CD4-positive, alpha-beta memory T cell (primary cell): Measurements from ENCODE around the gene NPAS2. TPM values are rescaled to one million over a fixed set of nuclear protein-coding genes. Genes with fewer than 3 reads are reported as not detected.

Source experiments
- CTCF ChIA-PET: fragments of 350-600 bp; sonication (Branson Sonifier 250); formaldehyde crosslinking; loops from one replicate; lab custom pipeline; 2021; ENCODE audit warnings: inconsistent platforms; ENCODE audit not compliant: partially characterized antibody; lab: Charles Lee
- POLR2A ChIA-PET: fragments of 350-600 bp; sonication (Branson Sonifier 250); formaldehyde crosslinking; loops from one replicate; lab custom pipeline; 2021; ENCODE audit not compliant: partially characterized antibody; lab: Charles Lee
- DNase-seq, 5 donors: peaks; one replicate each; pipeline versions ENCODE4 v3.0.0 to v3.0.0-alpha.2; 2020 to 2022; ENCODE audit warnings: mixed read lengths in 1 of 5
- H3K27ac ChIP-seq: one replicate; pipeline ENCODE4 v1.7.0; 2013; ENCODE audit warnings: low read depth, low read length
- H3K27me3 ChIP-seq: 2 replicates; pipeline ENCODE4 v1.7.0; 2013; ENCODE audit warnings: mild to moderate bottlenecking, low read length, moderate library complexity; ENCODE audit not compliant: insufficient read depth
- H3K36me3 ChIP-seq: 2 replicates; pipeline ENCODE4 v1.7.0; 2013; ENCODE audit warnings: mild to moderate bottlenecking, low read length, moderate library complexity; ENCODE audit not compliant: insufficient read depth
- H3K4me1 ChIP-seq: 2 replicates; pipeline ENCODE4 v1.7.0; 2013; ENCODE audit warnings: mild to moderate bottlenecking, low read length, moderate library complexity; ENCODE audit not compliant: insufficient read depth
- H3K4me3 ChIP-seq, 2 donors: one replicate each; pipeline ENCODE4 v1.7.0; 2013; ENCODE audit warnings: low read length in 2 of 2, mild to moderate bottlenecking in 1 of 2
- H3K9me3 ChIP-seq, 2 donors: one replicate each; pipeline ENCODE4 v1.7.0; 2013; ENCODE audit warnings: low read length in 2 of 2, control low read depth in 1 of 2; ENCODE audit not compliant: control insufficient read depth in 1 of 2
- H3K27ac Mint-ChIP-seq, 7 donors: one replicate each; pipeline ENCODE4 v1.8.0; 2020 to 2021; ENCODE audit warnings: mixed read lengths in 7 of 7, mild to moderate bottlenecking in 6 of 7, inconsistent platforms in 3 of 7, moderate library complexity in 3 of 7
- H3K27me3 Mint-ChIP-seq, 2 donors: one replicate each; pipeline ENCODE4 v1.8.0; 2020 to 2021; ENCODE audit warnings: mixed read lengths in 2 of 2
- H3K36me3 Mint-ChIP-seq, 2 donors: one replicate each; pipeline ENCODE4 v1.8.0; 2020 to 2021; ENCODE audit warnings: mixed read lengths in 2 of 2, inconsistent platforms in 1 of 2, mild to moderate bottlenecking in 1 of 2
- H3K4me1 Mint-ChIP-seq, 4 donors: one replicate each; pipeline ENCODE4 v1.8.0; 2020 to 2021; ENCODE audit warnings: mixed read lengths in 4 of 4, mild to moderate bottlenecking in 1 of 4
- H3K4me3 Mint-ChIP-seq, 8 donors: one replicate each; pipeline ENCODE4 v1.8.0; 2020 to 2021; ENCODE audit warnings: mixed read lengths in 8 of 8, mild to moderate bottlenecking in 7 of 8, moderate library complexity in 6 of 8, inconsistent platforms in 3 of 8
- H3K9me3 Mint-ChIP-seq, 8 donors: one replicate each; pipeline ENCODE4 v1.8.0; 2020 to 2021; ENCODE audit warnings: mixed read lengths in 8 of 8, mild to moderate bottlenecking in 5 of 8, inconsistent platforms in 3 of 8, moderate library complexity in 1 of 8
- intact Hi-C: fragments of 100-400 bp; cut with micrococcal nuclease; formaldehyde crosslinking; loops from one replicate; pipeline ENCODE4 v1.15.1; 2023
- polyA plus RNA-seq, 2 donors: library from polyadenylated mRNA; unstranded; fragments of 300-500 nt; fragmentation: Illumina TruSeq; gene quantifications; one replicate each; pipeline ENCODE4 v1.2.3, GENCODE V29; 2021
- total RNA-seq, 2 experiments: library from RNA; stranded (reverse); gene quantifications; one replicate each; pipeline ENCODE4 v1.2.3, GENCODE V29; 2021

Gene NPAS2
- total and polyA plus RNA-seq, 4 experiments from 2014 or later, result 0.79 to 2.6 (median 2.1) TPM; not detected in 1

- Mint-ChIP-seq H3K4me3 (no peak overlapping the region), H3K4me1 (peaks cover 0 to 2% (median 0%) of the 10 kb centered on the region in 4 donors), H3K9me3 (peaks cover 0 to 2% (median 0%) of the 10 kb centered on the region in 8 donors), H3K27me3 (no peaks in the 10 kb centered on the region), H3K27ac (no peak overlapping the region), H3K36me3 (peaks cover 3 to 6% of the 10 kb centered on the region in 2 donors)
- no peak overlapping the region for H3K4me3 ChIP-seq
- POLR2A ChIA-PET, result no interaction called here
- no peaks in the 10 kb centered on the region for H3K36me3 ChIP-seq
- no peaks in the 10 kb centered on the region for H3K4me1 ChIP-seq
- CTCF ChIA-PET, result interaction anchor here (0.9 kb wide), 1 partner anchor 13 kb away, joined by 4 read pairs; no protein-coding TSS in a partner anchor
- H3K27ac ChIP-seq, result no peak overlapping the region
- no peaks in the 10 kb centered on the region for H3K9me3 ChIP-seq
- no peak for DNase-seq
- no peaks in the 10 kb centered on the region for H3K27me3 ChIP-seq
- intact Hi-C loops, result no loop called here
These were observed 205.6 kb downstream of the NPAS2 start for GRCh38 chr2:101025561-101025960.

DNA sequence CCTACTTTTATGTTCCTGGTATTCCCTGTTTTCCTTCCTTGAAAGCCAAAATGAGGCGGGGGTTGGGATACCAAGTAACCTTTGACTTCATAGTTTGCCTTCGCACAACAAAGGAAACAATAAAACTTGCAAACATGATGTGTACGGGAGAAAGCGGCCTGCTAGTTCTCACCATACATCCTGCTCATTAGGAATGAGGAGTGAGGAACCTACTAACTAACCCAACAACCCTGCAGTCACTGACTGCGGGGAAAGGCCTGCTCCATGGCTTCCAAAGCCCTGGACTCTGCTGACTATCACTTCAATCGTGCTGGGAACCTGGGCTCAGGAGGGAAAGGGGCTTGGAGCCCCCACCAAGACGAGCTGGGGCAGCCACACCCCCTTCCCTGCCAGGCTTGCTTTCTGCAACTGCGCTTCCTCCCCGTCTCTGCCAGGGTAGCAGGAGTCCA is 206.3 kb downstream of the NPAS2 start:
- intact Hi-C loops, result no loop called here
- ChIA-PET POLR2A (no interaction called here), CTCF (no interaction called here)
- H3K27me3 ChIP-seq, result no peaks in the 10 kb centered on the region
- H3K27me3 Mint-ChIP-seq, result no peaks in the 10 kb centered on the region
- no peak overlapping the region for H3K4me3 ChIP-seq
- H3K27ac ChIP-seq, result no peak overlapping the region
- peaks cover 0 to 2% (median 0%) of the 10 kb centered on the region in 4 donors for H3K4me1 Mint-ChIP-seq
- no peaks in the 10 kb centered on the region for H3K36me3 Mint-ChIP-seq
- peaks cover 0 to 2% (median 0%) of the 10 kb centered on the region in 8 donors for H3K9me3 Mint-ChIP-seq
- no peaks in the 10 kb centered on the region for H3K9me3 ChIP-seq
- H3K36me3 ChIP-seq, result no peaks in the 10 kb centered on the region
- no peak overlapping the region for H3K27ac Mint-ChIP-seq
- DNase-seq, result no peak
- H3K4me3 Mint-ChIP-seq, result no peak overlapping the region
- no peaks in the 10 kb centered on the region for H3K4me1 ChIP-seq

GRCh38 chr2:101026923-101027469 is 207.1 kb downstream of the NPAS2 start:
- Mint-ChIP-seq H3K4me3 (no peak overlapping the region), H3K4me1 (peaks cover 0 to 2% (median 0%) of the 10 kb centered on the region in 4 donors), H3K9me3 (peaks cover 0 to 2% (median 0%) of the 10 kb centered on the region in 8 donors), H3K27me3 (peaks cover 0 to 2% of the 10 kb centered on the region in 2 donors), H3K27ac (no peak overlapping the region), H3K36me3 (no peaks in the 10 kb centered on the region)
- Histone ChIP-seq H3K4me1 (no peaks in the 10 kb centered on the region), H3K27me3 (no peaks in the 10 kb centered on the region), H3K9me3 (no peaks in the 10 kb centered on the region), H3K27ac (no peak overlapping the region), H3K36me3 (no peaks in the 10 kb centered on the region), H3K4me3 (no peak overlapping the region)
- CTCF ChIA-PET, result interaction anchor here (1.1 to 1.6 kb wide), 2 partner anchors 9 to 179 kb away, joined by 3 to 4 read pairs; no protein-coding TSS in a partner anchor
- intact Hi-C loops, result no loop called here
- DNase-seq, result no peak
- POLR2A ChIA-PET, result no interaction called here

DNA sequence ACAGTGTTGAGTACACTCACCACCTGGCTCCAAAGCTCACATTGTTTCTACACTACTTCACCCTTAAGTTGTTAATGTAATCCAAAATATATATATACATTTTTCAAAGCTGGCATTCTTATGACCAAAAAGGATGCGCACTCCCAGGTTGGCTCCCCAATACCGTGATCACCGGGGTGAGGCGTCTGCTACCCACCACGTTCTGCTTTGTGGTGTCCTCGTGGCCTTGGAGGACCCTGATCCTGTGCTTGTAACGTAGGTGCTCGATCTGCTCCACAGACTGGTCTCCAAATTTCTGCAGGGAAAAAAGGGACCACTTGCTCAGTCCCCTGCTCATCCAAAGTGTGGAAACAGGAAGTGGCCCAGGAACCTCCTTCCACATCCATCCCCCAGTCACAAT is 207.9 kb downstream of the NPAS2 start:
- intact Hi-C loops, result no loop called here
- Histone ChIP-seq H3K27ac (no peak overlapping the region), H3K36me3 (no peaks in the 10 kb centered on the region), H3K9me3 (no peaks in the 10 kb centered on the region), H3K4me3 (no peak overlapping the region), H3K27me3 (no peaks in the 10 kb centered on the region), H3K4me1 (no peaks in the 10 kb centered on the region)
- ChIA-PET POLR2A (no interaction called here), CTCF (interaction anchor here (1.6 kb wide), 1 partner anchor 8 kb away, joined by 4 read pairs; no protein-coding TSS in a partner anchor)
- Mint-ChIP-seq H3K27me3 (peaks cover 0 to 4% of the 10 kb centered on the region in 2 donors), H3K4me3 (no peak overlapping the region), H3K4me1 (peaks cover 0 to 2% (median 0%) of the 10 kb centered on the region in 4 donors), H3K9me3 (peaks cover 0 to 2% (median 0%) of the 10 kb centered on the region in 8 donors), H3K36me3 (no peaks in the 10 kb centered on the region), H3K27ac (no peak overlapping the region)
- DNase-seq, result no peak

DNA sequence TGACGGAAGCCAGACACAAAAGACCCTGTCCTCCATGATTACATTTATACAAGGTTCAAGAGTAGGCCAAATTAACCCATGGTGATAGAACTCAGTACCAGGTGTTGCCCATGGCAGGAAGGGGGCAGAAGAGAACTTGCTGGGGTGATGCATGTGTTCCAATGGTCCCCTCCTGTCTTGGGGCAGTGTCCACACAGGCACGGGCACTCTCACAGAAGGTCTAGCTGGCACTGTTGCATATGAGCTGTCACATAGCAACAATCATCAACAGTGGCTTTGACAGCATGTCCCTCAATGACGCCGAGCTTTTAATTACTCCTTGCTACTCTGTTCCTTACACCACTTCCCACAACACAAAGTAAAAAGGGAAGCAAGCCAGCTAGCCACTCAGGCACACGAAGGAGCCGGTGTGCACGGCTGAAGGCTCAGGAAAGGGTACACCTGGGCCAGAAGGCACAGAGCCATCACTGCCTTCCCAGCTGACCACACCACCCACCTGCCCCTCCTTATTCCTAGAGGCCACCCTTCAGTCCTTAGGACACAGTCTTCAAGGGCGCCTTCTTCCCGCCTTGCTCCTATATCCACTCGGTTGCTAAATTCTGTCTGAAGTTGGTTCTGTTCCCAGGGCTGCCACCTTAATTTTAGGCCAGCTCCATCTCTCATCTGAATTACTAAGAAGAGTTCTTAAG is 211.1 kb downstream of the NPAS2 start:
- no peaks in the 10 kb centered on the region for H3K36me3 ChIP-seq
- no peak for DNase-seq
- no peak overlapping the region for H3K4me3 ChIP-seq
- H3K27ac ChIP-seq, result no peak overlapping the region
- H3K27me3 ChIP-seq, result no peaks in the 10 kb centered on the region
- H3K4me1 ChIP-seq, result no peaks in the 10 kb centered on the region
- no peaks in the 10 kb centered on the region for H3K9me3 ChIP-seq
- POLR2A ChIA-PET, result no interaction called here
- Mint-ChIP-seq H3K4me1 (no peaks in the 10 kb centered on the region), H3K4me3 (no peak overlapping the region), H3K27me3 (peaks cover 3 to 7% of the 10 kb centered on the region in 2 donors), H3K36me3 (no peaks in the 10 kb centered on the region), H3K27ac (no peak overlapping the region), H3K9me3 (peaks cover 0 to 2% (median 0%) of the 10 kb centered on the region in 8 donors)
- CTCF ChIA-PET, result interaction anchor here (1.8 kb wide), 1 partner anchor 174 kb away, joined by 5 read pairs; no protein-coding TSS in a partner anchor
- intact Hi-C loops, result no loop called here

DNA sequence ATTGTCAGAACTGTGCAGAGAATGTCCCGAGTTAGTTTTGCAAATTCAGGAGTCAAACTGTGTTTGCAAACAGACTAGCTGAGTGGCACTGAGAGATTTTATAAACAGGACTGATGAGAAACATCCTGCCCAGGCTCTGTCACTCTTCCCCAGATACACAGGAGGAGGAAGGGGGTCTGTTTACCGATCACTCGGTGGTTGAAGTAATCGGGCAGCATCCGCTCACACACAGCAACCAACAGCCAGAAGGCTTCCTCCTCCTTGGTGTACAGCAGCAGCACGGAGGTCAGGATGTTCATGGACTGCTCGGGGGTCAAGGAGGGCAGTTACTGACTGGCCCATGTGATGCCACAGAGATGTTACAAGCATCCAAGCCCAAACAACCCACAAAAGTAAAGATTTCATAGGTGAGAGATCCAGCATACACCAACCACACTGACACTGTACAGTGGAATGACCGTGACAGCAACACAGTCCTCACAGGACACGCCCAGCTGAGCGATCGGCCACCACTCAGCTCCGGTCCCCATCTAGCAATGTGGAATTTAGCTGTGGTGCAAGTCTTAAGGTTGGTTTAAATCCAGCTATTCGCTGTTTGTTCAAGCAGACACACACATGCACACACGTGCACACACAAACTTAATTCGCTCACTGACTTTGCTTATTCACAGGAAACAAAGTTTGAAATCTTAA is 212.3 kb downstream of the NPAS2 start:
- Mint-ChIP-seq H3K4me1 (no peaks in the 10 kb centered on the region), H3K27me3 (peaks cover 3 to 7% of the 10 kb centered on the region in 2 donors), H3K27ac (no peak overlapping the region), H3K9me3 (no peaks in the 10 kb centered on the region), H3K36me3 (no peaks in the 10 kb centered on the region), H3K4me3 (no peak overlapping the region)
- Histone ChIP-seq H3K4me3 (no peak overlapping the region), H3K4me1 (no peaks in the 10 kb centered on the region), H3K36me3 (no peaks in the 10 kb centered on the region), H3K9me3 (no peaks in the 10 kb centered on the region), H3K27me3 (no peaks in the 10 kb centered on the region), H3K27ac (no peak overlapping the region)
- intact Hi-C loops, result no loop called here
- no peak for DNase-seq
- CTCF ChIA-PET, result interaction anchor here (0.6 to 1.8 kb wide), 4 partner anchors 15 to 460 kb away, joined by 3 to 5 read pairs (median 3); no protein-coding TSS in a partner anchor
- POLR2A ChIA-PET, result no interaction called here

GRCh38 chr2:101036562-101036961 is 216.6 kb downstream of the NPAS2 start:
- Histone ChIP-seq H3K27ac (no peak overlapping the region), H3K4me3 (no peak overlapping the region), H3K4me1 (no peaks in the 10 kb centered on the region), H3K36me3 (no peaks in the 10 kb centered on the region), H3K27me3 (no peaks in the 10 kb centered on the region), H3K9me3 (no peaks in the 10 kb centered on the region)
- no peak for DNase-seq
- peaks cover 0 to 1% (median 0%) of the 10 kb centered on the region in 8 donors for H3K9me3 Mint-ChIP-seq
- no peaks in the 10 kb centered on the region for H3K4me1 Mint-ChIP-seq
- peaks cover 3 to 7% of the 10 kb centered on the region in 2 donors for H3K27me3 Mint-ChIP-seq
- CTCF ChIA-PET, result interaction anchor here (0.9 to 2.3 kb wide), 4 partner anchors 9 to 169 kb away, joined by 3 to 8 read pairs (median 4); no protein-coding TSS in a partner anchor
- H3K4me3 Mint-ChIP-seq, result no peak overlapping the region
- POLR2A ChIA-PET, result no interaction called here
- intact Hi-C loops, result loop anchor here (1.0 kb wide), 1 partner anchor 169 kb away; no protein-coding TSS in a partner anchor
- no peaks in the 10 kb centered on the region for H3K36me3 Mint-ChIP-seq
- H3K27ac Mint-ChIP-seq, result no peak overlapping the region
